AG09319 (cell line): ENCODE data around the gene MSL3B.

ENCODE experiments used
- DNase-seq: peaks from one replicate; pipeline ENCODE4 v3.0.0-alpha.2; 2010; ENCODE audit warnings: low read depth; ENCODE audit errors: extremely low read depth
- TF ChIP-seq, protein P1 (sequence below): IDR thresholded peaks from 2 replicates; pipeline ENCODE4 v1.5.1; 2011; ENCODE audit warnings: low read depth, mild to moderate bottlenecking, inconsistent platforms, low read length, moderate library complexity

MSL3B gene

DNA sequence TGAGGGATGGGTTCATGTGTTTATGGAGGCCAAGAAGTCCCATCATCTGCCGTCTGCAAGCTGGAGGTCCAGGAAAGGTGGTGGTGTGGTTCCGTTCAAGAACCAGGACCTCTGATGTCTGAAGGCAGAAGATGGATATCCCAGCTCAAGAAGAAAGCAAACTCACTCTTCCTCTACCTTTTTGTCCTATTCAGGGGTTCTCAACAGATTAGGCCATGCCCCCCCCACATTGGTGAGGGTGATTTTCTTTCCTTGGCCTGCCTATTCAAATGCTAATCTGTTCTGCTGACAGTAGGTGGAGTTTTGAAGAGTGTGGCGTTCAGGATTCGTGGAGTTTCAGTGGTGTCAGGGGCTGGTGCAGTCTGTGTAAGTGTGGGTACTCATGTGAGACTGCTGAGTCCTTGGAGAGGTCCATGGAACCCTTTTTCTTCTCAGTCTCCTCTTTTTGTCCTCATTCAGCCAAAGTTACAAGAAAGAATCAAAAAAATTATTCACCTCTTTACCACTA, 5.9 kb downstream of the MSL3B start:
- TF ChIP-seq, protein P1, sequence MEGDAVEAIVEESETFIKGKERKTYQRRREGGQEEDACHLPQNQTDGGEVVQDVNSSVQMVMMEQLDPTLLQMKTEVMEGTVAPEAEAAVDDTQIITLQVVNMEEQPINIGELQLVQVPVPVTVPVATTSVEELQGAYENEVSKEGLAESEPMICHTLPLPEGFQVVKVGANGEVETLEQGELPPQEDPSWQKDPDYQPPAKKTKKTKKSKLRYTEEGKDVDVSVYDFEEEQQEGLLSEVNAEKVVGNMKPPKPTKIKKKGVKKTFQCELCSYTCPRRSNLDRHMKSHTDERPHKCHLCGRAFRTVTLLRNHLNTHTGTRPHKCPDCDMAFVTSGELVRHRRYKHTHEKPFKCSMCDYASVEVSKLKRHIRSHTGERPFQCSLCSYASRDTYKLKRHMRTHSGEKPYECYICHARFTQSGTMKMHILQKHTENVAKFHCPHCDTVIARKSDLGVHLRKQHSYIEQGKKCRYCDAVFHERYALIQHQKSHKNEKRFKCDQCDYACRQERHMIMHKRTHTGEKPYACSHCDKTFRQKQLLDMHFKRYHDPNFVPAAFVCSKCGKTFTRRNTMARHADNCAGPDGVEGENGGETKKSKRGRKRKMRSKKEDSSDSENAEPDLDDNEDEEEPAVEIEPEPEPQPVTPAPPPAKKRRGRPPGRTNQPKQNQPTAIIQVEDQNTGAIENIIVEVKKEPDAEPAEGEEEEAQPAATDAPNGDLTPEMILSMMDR = no peak
- no peak for DNase-seq

DNA sequence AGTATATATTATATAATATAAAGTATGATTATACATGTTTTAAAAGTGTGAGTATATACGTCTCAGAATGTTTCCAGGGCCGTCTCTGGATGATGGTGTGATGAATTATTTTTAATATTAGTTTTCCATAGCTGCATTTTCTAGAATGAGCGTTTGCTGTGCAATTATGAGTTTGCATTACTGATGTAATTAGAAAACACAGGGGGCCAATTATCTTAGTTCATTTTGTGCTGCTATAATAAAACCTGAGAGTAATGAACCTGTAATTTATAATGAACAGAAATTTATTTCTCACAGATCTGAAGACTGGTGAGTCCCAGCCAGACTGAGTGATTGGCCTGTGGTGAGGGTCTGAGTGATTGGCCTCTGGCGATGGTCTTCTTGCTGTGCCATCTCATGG, 9.9 kb downstream of the MSL3B start:
- TF ChIP-seq, protein P1 = no peak
- DNase-seq = no peak

DNA sequence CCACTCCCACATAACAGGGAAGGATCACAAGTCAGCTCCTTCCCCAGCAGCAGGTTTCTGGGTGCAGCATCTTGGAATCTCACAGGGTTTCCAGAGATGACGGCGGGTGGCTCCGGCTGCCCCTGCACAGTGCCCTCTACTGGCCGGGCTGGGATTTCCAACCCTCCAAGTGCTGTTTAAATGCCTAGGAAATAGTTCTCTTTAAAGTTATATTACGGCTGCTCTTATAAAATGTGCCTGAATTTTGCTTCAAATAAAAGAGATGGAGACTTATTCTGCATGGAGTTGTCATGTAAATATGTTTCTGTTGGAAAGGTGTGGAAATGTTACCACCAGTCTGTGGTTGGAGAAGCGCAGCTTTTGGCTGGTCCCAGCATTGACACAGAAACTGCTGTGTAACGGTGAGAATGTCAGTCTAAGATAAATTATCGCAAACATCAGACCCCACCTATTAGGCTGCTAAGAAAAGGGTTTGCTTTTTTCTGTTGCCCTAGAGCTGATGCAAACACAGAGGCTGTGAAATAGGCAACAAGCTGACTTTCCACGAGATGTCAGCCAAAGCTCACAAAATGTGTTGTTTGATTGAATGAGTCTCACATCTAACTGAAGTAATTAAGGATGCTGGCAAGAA, 10.6 kb downstream of the MSL3B start:
- DNase-seq = no peak
- TF ChIP-seq, protein P1 = peak; percentile 50

DNA sequence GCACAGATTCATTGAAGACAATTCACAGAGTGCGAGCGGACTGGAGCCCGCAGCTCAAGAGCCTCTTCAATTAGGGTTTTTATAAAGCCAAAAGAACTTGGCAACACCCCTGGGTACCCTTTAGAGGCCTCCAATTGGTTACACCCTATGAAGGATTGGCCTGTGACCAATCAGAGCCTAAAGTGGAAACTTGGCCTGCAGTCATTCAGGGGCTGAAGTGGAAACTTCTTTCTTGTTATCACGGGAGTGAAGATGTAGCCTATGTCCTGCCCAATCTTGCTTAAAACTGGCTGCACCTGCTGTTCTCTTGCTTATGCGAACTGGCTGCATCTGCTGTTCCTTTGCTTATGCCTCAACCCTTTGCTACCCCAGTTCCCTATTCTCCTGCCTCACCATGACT, 12.0 kb downstream of the MSL3B start:
- DNase-seq = no peak
- TF ChIP-seq, protein P1 = no peak

DNA sequence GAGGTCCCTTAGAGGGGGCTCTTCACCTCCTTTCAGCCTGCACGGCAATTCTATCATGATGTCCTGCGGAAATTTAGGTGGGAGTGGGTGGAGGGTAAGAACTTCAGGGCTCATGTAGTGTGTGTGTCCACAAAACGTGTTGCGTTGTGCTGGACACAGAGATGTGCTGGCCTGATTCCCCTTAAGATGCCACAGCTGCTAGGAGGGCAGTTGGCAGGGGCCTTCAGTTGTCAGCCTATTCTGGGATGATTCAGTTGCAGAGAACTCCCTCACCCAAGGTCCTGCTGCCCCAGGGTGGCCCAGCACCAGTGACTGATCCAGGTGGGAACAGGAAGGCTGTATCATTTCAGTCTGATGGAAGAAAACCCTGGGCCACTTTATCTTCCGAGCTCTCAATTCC, 12.8 kb downstream of the MSL3B start:
- DNase-seq = no peak
- TF ChIP-seq, protein P1 = no peak

DNA sequence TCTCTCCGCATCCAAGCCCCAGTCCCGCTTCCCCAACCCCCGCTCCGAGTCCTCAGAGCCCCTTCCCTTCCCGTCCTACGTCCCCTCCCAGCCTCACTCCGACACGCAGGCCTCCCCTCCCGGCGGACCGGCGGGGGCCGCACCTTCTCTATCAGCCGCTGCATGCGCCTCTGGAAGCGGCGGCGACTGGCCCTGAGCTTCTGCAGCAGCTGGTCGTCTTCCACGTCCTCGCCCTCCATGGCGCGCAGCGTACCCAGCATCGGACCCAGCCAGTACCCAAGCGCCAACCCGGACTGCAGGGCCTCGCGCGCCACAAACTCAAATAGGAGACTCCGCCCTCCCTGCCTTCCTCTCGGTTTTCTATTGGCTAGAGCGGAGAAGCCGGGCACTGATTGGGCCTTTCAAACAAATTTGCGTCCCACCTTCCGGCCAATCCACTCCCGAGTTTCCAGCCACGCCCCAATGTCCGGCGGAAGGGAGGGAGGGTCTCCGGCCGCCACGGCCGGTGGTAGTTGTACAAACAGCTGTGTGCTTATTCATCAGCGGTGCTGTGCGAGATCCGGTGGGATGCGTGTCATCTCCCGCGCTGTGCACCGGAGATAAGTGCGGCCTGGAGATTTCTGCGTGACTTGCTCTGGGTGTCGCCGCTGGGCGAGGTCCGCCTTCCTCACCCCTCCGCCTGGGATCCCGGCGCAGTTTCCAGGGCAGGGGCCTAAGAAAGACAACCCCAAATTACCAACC, 13.8 kb downstream of the MSL3B start, which contains the start of gene HJURP:
Gene HJURP, minus strand, starts transcription at position 295 of the 741 bp plus-strand sequence. Its CDS starts 35 bp downstream, at position 260.
- TF ChIP-seq, protein P1 = no peak
- DNase-seq = peak; percentile 83

DNA sequence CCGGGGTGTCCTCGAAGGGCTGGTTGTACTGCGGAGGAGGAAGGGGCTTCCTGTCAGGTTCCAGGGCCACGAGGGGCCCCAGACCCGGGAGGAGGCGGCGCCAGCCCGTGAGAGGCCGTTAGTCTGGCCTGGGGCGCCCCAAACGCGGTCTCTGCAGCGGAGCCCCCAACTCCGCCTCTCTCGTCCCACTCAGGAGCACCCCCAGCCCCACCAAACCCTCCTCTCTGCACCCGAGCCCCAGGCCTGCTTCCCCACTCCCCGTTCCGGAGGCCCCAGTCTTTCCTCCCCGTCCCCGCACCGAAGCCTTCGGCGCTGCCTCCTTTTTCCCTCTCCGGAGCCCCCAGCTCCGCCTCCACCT, 14.3 kb downstream of the MSL3B start:
- DNase-seq = no peak
- TF ChIP-seq, protein P1 = no peak
